ENCODE measurements around the gene ABHD15. TPM values are rescaled to one million over a fixed set of nuclear protein-coding genes. Genes with fewer than 3 reads are reported as not detected.

ABHD15 gene
- total RNA-seq, 1 experiment from 2014 or later = 8.2 TPM

GRCh38 chr17:29590411-29591145 lies 23.7 kb upstream of the ABHD15 start:
- DNase-seq (ENCODE audit: low read depth, low spot score) = peak; percentile 13
- H3K4me3 ChIP-seq (replicated peaks in 1 of 2; ENCODE audit: low read depth in 1 of 2, low read length in 2 of 2) = peak overlapping the region; percentile 66
- H3K79me2 ChIP-seq (ENCODE audit: insufficient read depth, low read length) = peaks cover 55% of the 10 kb centered on the region
- no TSS peak for BruUV-seq (replicated peaks)
- peak overlapping the region; percentile 94 for H3K27ac ChIP-seq (ENCODE audit: low read depth, low read length)
- peak overlapping the region; percentile 74 for H2AFZ ChIP-seq (ENCODE audit: low read depth, low read length, poor library complexity, severe bottlenecking)
- peaks cover 36 to 70% of the 10 kb centered on the region in 2 experiments for H3K4me1 ChIP-seq (ENCODE audit: control insufficient read depth in 1 of 2, insufficient read depth in 2 of 2, low read length in 2 of 2)
- H3K9me2 ChIP-seq (ENCODE audit: insufficient read depth) = no peaks in the 10 kb centered on the region
- ChIA-PET RAD21 (ENCODE audit: low non-redundant PET in 1 of 2, low total read pairs in 2 of 2, uncharacterized antibody in 2 of 2, unreplicated experiment in 2 of 2) (no interaction called here), POLR2A (interaction anchor here (0.7 to 1.0 kb wide), 2 partner anchors 24 to 221 kb away, joined by 3 read pairs; partner anchors contain the start of gene ABHD15), CTCF (interaction anchor here (0.6 to 3.4 kb wide), 10 partner anchors 11 to 467 kb away, joined by 3 to 57 read pairs (median 10); partner anchors contain the start of genes ABHD15 and TP53I13)
- peak overlapping the region; percentile 84 for H3K9ac ChIP-seq (ENCODE audit: low read length)
- ATAC-seq = peak; percentile 7
- peak overlapping the region; percentile 91 for H3K4me2 ChIP-seq (ENCODE audit: low read length)
- TF ChIP-seq EGR1 (IDR thresholded peaks at IDR 0.05; ENCODE audit: low read depth) (peak; percentile 60), SIN3A (IDR thresholded peaks at IDR 0.05; ENCODE audit: low read depth) (0 out of 2 replicates have a peak, but pooled peaks have one; percentile 38), POLR2AphosphoS5 (IDR thresholded peaks at IDR 0.05; ENCODE audit: low read depth, low read length) (peak; percentile 44; the same call in 1 of the 2 replicates), RAD21 (IDR thresholded peaks at IDR 0.05; ENCODE audit: low read depth) (no peak)
- TF ChIP-seq, protein P1, sequence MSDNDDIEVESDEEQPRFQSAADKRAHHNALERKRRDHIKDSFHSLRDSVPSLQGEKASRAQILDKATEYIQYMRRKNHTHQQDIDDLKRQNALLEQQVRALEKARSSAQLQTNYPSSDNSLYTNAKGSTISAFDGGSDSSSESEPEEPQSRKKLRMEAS (IDR thresholded peaks at IDR 0.05) = peak; percentile 76
- H4K20me1 ChIP-seq (ENCODE audit: insufficient read depth) = no peaks in the 10 kb centered on the region
- H3K9me3 ChIP-seq (ENCODE audit: control insufficient read depth in 1 of 2, insufficient read depth in 1 of 2, low read depth in 1 of 2, low read length in 2 of 2) = no peaks in the 10 kb centered on the region
- H3K27me3 ChIP-seq (ENCODE audit: insufficient read depth, low read length) = no peaks in the 10 kb centered on the region
- no peaks in the 10 kb centered on the region for H3K36me3 ChIP-seq (ENCODE audit: control insufficient read depth in 1 of 2, insufficient read depth in 2 of 2, low read length in 2 of 2)
- intact Hi-C loops (cut with micrococcal nuclease) = loop anchor here (1.0 to 10.0 kb wide), 2 partner anchors 220 to 446 kb away; no protein-coding TSS in a partner anchor

DNA sequence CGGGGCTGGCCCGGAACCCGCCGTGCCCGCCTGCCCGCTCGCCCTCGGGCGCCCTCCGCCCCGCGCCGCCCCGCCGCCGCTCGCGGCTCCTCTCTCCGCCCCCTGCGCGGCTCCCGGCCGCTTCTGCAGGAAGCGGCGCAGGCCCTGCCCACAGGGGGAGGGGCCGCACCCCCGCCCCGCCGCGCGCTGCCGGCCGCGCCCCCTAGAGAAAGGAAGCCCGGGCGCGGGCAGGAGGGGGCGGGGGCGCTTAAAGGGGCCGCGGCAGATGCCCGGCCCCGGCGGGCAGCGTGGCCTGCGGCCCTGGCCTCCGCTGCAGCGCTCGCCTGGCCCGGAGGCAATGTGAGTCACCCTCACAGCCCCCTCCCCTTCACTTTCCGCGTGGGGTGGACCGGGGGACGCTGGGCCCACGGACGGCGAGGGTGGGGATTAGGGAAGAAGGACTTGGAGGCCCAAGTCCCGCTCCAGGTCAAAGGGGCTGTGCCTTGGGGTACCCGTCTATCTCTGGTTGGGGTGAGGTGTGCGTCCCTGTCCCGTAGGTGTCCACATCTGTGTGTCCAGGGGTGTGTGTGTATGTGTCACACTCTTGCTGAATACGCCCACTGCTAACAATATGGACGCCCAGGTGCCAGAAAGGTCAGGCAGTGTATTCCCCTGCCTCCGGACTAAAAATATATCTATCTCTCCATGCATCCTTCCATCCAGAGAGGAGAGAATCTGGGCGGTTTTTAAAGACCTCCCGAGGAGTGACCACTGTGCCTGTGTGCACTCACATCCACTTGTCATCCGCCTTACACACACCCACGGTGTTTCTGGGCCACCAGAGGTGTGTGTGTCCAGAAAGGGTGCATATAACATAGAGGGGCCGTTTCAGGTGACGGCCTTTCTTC lies 22.9 kb upstream of the ABHD15 start, which contains the start of gene GIT1:
Gene GIT1, minus strand, starts transcription at position 125 of the 887 bp plus-strand sequence. CDS start 270 bp downstream, outside the sequence.
- DNase-seq (ENCODE audit: low read depth, low spot score) = peak; percentile 59
- Histone ChIP-seq H3K79me2 (ENCODE audit: insufficient read depth, low read length) (peaks cover 55% of the 10 kb centered on the region), H4K20me1 (ENCODE audit: insufficient read depth) (no peaks in the 10 kb centered on the region), H3K27me3 (ENCODE audit: insufficient read depth, low read length) (no peaks in the 10 kb centered on the region), H3K9me2 (ENCODE audit: insufficient read depth) (no peaks in the 10 kb centered on the region), H3K9ac (ENCODE audit: low read length) (peak within 1 kb of the TSS; percentile 84), H3K4me3 (replicated peaks in 1 of 2; ENCODE audit: low read depth in 1 of 2, low read length in 2 of 2) (peak within 1 kb of the TSS; percentile 86 to 96), H3K4me1 (ENCODE audit: control insufficient read depth in 1 of 2, insufficient read depth in 2 of 2, low read length in 2 of 2) (peaks cover 32 to 73% of the 10 kb centered on the region in 2 experiments), H3K36me3 (ENCODE audit: control insufficient read depth in 1 of 2, insufficient read depth in 2 of 2, low read length in 2 of 2) (no peaks in the 10 kb centered on the region), H3K4me2 (ENCODE audit: low read length) (peak within 1 kb of the TSS; percentile 93), H3K9me3 (ENCODE audit: control insufficient read depth in 1 of 2, insufficient read depth in 1 of 2, low read depth in 1 of 2, low read length in 2 of 2) (no peaks in the 10 kb centered on the region), H3K27ac (ENCODE audit: low read depth, low read length) (peak within 1 kb of the TSS; percentile 94), H2AFZ (ENCODE audit: low read depth, low read length, poor library complexity, severe bottlenecking) (no peak within 1 kb of the TSS)
- RAD21 ChIA-PET (ENCODE audit: low non-redundant PET in 1 of 2, low total read pairs in 2 of 2, uncharacterized antibody in 2 of 2, unreplicated experiment in 2 of 2) = no interaction called here
- POLR2A ChIA-PET = interaction anchor here (1.0 kb wide), 1 partner anchor 23 kb away, joined by 3 read pairs; the partner anchor contains the start of gene ABHD15
- CTCF ChIA-PET = interaction anchor here (3.2 to 3.4 kb wide), 3 partner anchors 27 to 220 kb away, joined by 14 to 57 read pairs (median 44); no protein-coding TSS in a partner anchor
- intact Hi-C loops (cut with micrococcal nuclease) = loop anchor here (10.0 kb wide), 1 partner anchor 445 kb away; no protein-coding TSS in a partner anchor
- peak; percentile 55 for ATAC-seq
- BruUV-seq (replicated peaks) = TSS peak; percentile 39
- TF ChIP-seq YY1 (IDR thresholded peaks at IDR 0.05; ENCODE audit: extremely low read depth, insufficient replicate concordance, low read depth, low read length) = peak; percentile 39
- no peak for TF ChIP-seq EZH2phosphoT487 (IDR thresholded peaks at IDR 0.05; ENCODE audit: borderline replicate concordance)
- TF ChIP-seq POLR2A (IDR thresholded peaks at IDR 0.05; ENCODE audit: borderline replicate concordance, extremely low read depth, insufficient read depth, insufficient read length) = peak; percentile 23
- no peak for TF ChIP-seq JUND (IDR thresholded peaks at IDR 0.05)
- peak; percentile 47 for TF ChIP-seq SP1 (IDR thresholded peaks at IDR 0.05; ENCODE audit: low read depth)
- no peak for TF ChIP-seq CTCF (IDR thresholded peaks at IDR 0.05 in 2 of 3, conservative IDR thresholded peaks at IDR 0.05 in 1 of 3; ENCODE audit: borderline replicate concordance in 1 of 3, insufficient read depth in 1 of 3, low read depth in 2 of 3, low read length in 2 of 3)
- no peak for TF ChIP-seq CEBPB (IDR thresholded peaks at IDR 0.05; ENCODE audit: low read depth)
- TF ChIP-seq EZH2 (IDR thresholded peaks at IDR 0.05) = no peak
- no peak for TF ChIP-seq TCF7L2 (IDR thresholded peaks at IDR 0.05; ENCODE audit: borderline replicate concordance, extremely low read depth, insufficient read depth, insufficient read length)
- peak; percentile 71 for TF ChIP-seq POLR2AphosphoS5 (IDR thresholded peaks at IDR 0.05; ENCODE audit: low read depth, low read length)

Data from HCT116 (cell line).